GM18868 (cell line): ENCODE measurements around the gene ACAD10.
"Not testable (repeated sequence)": the region's sequence is repeated elsewhere in the genome, so short reads cannot be mapped to it uniquely, and the experiment has no call there.

Experiments
- ATAC-seq: cut with Tn5 transposase; IDR thresholded peaks from one replicate; pipeline ENCODE4 v1.9.1; 2021; ENCODE audit warnings: mild to moderate bottlenecking, moderate library complexity; ENCODE audit not compliant: unreplicated experiment

Gene ACAD10

GRCh38 chr12:111748867-111749266, 63.0 kb downstream of the ACAD10 start:
- no peak for ATAC-seq

GRCh38 chr12:111749391-111749790, 63.5 kb downstream of the ACAD10 start:
- no peak for ATAC-seq

DNA sequence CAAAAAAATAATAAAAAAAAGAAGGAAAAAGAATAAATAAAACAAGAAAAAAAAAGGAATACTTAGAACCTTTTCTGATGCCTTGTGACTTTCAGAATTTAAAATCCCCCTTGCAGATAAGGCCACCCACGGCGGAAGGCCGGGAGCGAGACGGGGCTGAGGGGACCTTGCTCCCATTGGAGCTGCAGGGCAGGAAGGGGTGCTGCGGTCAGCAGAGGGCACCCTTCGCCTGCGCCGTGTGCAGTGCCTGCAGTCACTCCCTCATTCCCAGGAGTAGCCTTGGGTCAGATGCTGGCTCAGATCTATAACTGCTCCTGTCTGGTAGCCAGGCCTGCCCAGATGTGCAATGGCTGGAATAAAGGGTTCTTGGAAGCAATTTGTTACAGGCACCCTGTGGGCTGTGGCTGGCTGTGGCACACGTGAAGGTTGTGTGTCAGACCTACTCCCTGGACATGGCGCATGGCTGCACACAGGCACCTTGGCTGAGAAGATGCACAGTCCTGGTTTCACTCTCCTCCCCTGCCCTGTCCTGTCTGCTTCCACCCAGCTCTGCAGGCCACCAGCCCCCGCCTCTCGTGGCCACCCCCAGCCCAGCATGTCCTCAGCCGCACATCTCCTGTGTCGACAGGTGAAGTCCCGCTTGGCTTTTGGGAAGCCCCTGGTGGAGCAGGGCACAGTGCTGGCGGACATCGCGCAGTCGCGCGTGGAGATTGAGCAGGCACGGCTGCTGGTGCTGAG, 67.5 kb downstream of the ACAD10 start:
- no peak for ATAC-seq

- ATAC-seq, result no peak
Observed at GRCh38 chr12:111754671-111755070, 68.8 kb downstream of the ACAD10 start.

- no peak for ATAC-seq
Observed at GRCh38 chr12:111756196-111756595, 70.3 kb downstream of the ACAD10 start.

DNA sequence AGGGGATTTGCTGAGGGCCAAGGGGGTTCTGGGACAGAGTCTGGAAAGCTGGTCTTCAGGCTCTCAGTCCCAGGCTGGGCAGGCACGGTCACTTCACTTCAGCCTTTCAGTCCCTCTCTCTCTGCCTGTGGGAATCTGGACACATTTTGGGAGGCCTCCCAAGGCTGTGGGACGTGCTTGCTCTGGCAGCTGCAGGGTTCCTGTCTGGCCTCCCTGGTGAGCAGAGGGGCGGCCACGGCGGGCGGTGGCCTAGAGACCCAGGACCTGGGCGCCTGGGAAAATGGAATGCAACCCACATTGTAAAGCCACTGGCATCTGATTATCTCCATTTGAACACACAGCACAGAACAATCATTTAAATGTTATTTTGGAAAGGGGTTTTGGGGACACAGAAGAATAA, 70.8 kb downstream of the ACAD10 start:
- no peak for ATAC-seq

DNA sequence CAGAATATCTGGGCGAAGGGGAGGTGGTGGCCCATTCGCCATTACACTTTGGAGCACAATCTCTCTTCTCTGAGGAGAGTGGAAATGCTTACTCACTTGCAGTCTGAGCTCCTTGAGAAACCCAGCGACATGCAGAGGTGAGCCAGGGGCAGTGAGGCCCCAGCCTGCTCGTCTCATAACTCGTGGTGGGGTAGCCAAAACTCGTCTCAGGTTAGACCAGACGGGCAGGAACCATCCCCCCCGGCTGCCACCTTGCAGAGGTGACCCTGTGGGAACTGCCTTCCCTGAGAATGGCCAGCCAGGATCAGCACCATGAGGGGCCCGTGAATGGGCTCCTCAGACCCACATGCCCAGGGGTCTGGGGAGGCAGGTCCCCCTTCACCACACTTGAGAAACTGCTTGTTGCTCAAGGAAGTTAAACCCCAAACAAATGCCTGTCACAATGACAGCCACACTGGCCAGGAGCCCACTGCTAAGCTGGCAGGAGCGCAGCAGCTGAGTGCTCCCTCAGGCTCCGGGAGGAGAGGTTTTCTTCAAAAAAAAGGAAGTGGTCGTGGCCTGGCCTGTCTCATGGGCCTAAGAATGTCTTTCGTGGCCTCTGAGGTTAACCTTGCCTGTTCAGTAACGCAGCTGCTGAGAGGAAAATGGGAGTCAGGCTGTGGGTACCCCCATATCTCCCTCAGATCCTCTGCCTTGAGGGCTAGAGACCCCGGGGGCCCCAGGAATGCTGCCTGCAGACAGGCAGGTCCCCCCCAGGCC, 71.7 kb downstream of the ACAD10 start:
- ATAC-seq, result no peak

DNA sequence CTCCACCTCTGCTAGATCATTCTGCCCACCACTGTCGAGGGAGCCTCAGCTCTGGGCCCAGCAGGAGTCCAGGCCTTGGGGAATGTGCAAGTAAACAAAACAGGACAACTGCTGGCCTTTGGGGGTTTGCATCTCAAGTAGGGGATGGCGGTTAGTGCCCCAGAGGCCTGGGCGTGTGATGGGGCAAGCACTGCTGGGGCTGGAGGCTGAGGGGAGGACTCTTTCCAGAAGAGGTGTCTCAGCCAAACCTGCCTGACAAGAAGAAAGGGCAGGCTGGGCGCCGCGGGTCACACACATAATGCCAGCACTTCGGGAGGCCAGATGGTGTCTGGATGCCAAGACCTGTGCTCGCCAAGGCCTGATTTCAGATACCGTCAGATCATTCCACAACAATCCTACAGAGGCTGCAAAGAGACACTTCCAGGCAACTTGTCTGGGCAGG, 72.3 kb downstream of the ACAD10 start:
- ATAC-seq, result no peak

DNA sequence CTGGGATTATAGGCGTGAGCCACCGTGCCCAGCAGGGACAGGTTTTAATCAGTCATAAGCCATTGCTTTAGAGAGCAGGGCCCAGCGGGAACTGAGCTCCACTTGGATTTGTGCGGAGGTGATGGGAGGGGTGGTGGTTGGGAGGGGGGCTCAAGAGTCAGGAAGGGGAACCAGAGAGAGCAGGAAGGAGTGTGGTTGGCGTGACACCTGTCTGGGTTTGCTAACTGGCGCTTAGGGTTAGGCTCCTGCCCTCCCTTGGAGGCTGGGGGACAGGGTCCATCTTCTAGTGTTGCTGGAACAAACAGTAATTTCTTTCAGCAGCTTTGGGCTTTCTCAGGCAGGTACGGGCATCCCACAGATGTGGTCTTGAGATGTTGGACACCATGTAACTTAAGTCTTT, 73.4 kb downstream of the ACAD10 start:
- no peak for ATAC-seq

DNA sequence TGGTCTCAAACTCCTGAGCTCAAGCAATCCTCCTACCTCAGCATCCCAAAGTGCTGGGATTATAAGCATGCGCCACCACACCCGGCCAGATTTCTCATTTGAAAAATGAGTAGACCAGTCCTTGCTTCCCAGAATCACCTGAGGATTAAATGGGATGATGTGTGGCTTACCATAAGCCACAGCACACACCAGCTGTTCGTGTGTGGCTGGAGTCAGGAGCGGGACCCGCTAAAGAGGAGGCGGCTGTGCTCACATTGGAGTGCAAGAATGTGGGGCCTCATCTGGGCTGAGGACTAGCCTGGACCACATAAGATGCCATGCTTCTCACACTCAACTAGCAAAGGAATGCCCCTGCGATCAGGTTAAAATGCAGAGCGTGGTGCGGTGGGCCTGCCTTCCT, 74.1 kb downstream of the ACAD10 start:
- ATAC-seq, result no peak

DNA sequence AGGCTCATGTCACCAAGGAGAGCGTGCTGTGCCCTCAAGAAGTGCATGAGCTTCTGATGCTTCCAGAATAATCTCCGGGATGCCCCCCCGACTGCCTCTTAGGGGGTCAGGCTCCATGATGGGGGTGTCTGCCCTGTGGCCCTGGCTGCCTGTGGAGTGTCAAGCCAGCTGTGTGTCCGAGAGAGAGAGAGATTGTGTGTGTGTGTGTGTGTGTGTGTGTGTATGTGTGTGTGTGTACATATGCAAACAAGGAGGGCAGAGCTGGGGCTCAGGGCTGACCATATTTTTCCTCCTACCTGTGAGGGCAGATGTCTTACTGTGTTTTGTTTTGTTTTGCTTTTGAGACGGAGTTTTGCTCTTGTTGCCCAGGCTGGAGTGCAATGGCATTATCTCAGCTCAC, 75.2 kb downstream of the ACAD10 start:
- ATAC-seq, result no peak

DNA sequence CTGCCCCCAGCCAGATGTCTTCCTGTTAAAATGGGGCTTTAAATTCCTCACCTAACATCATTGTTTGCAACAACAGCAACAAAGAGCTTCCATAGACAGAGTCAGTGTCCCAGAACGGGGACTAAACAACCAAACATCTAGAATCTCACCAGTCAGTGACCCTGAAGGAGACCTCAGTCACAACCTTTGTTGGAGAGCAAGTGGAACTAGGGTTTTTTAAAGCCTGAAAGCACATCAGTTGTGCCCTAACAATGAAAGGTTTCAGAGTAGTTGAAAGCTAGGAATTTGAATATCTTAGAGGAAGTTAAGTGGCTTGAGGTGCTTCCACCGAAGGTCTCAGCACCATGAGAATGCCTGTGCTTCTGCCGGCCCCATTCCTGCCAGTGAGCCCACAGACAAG, 75.9 kb downstream of the ACAD10 start:
- ATAC-seq, result no peak

GRCh38 chr12:111763552-111763951, 77.7 kb downstream of the ACAD10 start:
- ATAC-seq, result not testable (repeated sequence)

GRCh38 chr12:111764120-111764821, 78.4 kb downstream of the ACAD10 start:
- ATAC-seq, result no peak

DNA sequence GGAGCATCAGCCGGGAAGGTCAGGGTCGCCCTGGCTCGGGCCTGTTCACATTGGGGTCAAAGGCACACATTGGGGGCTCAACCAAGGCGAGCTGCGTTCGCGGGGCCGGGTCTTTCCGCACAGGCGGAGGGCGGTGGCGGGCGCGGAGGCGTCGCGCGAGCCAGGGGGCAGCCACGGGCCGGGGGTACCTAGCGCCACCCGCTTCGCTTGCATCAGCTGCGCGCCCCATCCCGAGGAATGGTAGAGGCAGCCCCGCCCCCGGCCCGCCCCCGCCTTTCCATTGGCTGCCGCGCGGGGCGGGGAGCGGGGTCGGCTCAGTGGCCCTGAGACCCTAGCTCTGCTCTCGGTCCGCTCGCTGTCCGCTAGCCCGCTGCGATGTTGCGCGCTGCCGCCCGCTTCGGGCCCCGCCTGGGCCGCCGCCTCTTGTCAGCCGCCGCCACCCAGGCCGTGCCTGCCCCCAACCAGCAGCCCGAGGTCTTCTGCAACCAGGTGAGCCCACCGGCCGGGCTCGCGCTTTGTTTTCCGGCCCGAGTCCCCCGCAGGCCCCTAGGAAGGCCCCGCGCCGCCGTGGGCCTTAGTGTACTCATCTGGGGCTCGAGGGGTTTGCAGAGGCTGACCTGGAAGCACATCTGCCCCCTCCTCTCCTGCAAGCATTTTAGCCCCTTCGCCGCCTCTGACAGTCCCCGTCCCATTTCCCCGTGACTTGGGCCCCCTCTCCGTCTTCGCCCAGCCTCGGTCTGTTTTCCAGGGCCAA, 80.9 kb downstream of the ACAD10 start, which contains the start of gene ALDH2:
Gene ALDH2, plus strand, starts transcription at position 326 of the 754 bp plus-strand sequence. Its CDS starts 50 bp downstream, at position 376.
- peak; percentile 61 for ATAC-seq

- ATAC-seq, result no peak
Observed at GRCh38 chr12:111767362-111768158, 81.7 kb downstream of the ACAD10 start.

DNA sequence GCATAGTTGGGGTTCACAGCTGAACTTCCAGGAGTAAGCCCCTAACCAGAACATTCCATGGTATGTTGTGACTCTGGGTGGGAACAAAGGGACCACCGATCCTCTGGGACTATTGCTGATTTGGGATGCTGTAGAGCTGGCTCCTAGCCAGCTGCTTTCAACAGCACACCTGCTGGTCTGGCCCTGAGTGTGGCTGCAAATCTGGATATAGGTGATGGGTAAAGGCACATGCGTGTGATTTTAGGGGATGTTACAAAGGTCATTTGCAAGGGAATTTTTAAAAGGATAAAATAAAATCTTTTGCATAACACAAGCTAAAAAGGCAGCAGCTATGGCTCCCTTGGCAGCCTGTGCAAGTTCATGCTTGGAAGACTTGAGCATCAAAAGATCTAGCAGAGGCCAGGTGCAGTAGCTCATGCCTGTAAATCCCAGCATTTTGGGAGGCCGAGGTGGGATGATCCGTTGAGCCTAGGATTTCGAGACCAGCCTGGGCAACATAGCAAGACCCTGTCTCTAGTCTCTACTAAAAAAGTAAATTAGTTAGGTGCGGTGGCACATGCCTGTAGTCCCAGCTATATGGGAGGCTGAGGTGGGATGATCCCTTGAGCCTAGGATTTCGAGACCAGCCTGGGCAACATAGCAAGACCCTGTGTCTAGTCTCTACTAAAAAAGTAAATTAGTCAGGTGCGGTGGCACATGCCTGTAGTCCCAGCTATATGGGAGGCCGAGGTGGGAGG, 82.5 kb downstream of the ACAD10 start:
- no peak for ATAC-seq

DNA sequence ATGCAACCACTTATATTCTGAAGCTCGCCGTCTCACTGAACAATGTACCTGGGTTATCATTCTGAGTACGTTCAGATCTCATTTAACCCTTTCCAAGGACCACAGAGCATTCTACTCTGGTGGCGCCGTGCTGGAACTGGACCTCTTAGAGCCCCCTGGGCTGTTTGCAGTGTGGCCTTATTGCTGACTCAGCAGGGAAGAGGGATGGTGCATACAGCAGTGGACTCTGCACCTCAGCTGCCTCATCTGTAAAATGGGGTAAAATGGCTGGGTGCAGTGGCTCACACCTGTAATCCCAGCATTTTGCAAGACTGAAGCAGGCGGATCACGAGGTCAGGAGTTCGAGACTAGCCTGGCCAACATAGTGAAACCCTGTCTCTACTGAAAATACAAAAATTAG, 83.7 kb downstream of the ACAD10 start:
- ATAC-seq, result no peak

DNA sequence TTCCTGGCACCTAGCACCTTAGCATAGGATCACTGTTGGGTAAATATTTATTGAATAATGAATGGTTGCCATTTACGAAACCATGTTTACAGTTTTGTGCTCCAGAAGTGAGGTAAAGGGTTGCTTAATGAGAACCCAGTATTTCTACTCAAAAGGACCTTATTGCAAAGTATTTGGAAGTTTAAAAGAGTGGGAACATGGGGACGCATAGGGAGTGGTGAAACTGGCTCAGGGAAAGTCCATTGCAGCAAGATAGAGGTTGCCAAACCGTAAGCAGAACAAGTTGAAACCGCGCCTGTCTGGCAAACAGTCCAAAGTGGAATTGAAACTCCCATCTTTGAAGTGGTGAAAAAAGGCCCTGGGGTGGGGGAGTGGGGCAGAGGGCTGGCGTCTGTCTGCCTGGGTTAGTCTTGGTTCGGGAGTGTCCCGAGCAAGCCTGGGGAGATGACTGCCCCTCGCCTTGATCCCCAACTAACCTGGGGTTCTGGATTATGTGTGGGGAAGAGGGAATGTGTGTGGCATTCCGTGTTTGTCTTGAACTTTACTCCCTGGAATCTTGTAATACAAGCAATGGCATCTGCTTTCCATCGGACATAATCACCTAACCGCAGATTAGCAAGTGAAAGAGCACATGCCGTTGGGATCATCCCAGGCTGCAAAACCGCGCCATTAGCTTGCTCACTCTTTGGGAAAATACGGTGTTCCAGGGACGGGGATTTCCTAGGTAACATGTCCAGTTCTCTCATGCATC, 88.1 kb downstream of the ACAD10 start:
- peak; percentile 66 for ATAC-seq
